OCI-LY3 (cell line): Measurements from ENCODE around the gene DIP2C.
"Not testable (repeated sequence)": the region's sequence is repeated elsewhere in the genome, so short reads cannot be mapped to it uniquely, and the experiment has no call there.

Experiments used
- H2AFZ ChIP-seq: fragments of 200-600, 300-600 bp; shearing (Covaris generic); 2 replicates; pipeline ENCODE4 v1.6.0; 2014; ENCODE audit warnings: antibody characterized with exemption, low read depth, low read length
- H3K27ac ChIP-seq: fragments of 200-600, 300-600 bp; sonication (generic); 2 replicates; pipeline ENCODE4 v1.5.1; 2014; ENCODE audit warnings: mild to moderate bottlenecking, low read length, moderate library complexity, mixed read lengths
- H3K27me3 ChIP-seq: fragments of 200-600, 300-600 bp; sonication (generic); 2 replicates; pipeline ENCODE4 v1.6.1; 2014; ENCODE audit warnings: low read depth, low read length, mixed read lengths
- H3K36me3 ChIP-seq: fragments of 200-600, 300-600 bp; sonication (generic); replicated peaks from 2 replicates; pipeline ENCODE3; 2014; ENCODE audit warnings: low read depth, low read length, mixed read lengths
- H3K4me1 ChIP-seq: fragments of 300-600, 200-600 bp; sonication (generic); 2 replicates; pipeline ENCODE4 v1.6.1; 2014; ENCODE audit warnings: low read length, mixed read lengths
- H3K4me2 ChIP-seq: fragments of 200-600, 300-600 bp; sonication (generic); 2 replicates; pipeline ENCODE4 v1.6.1; 2014; ENCODE audit warnings: low read length, mixed read lengths
- H3K4me3 ChIP-seq: fragments of 300-600, 200-600 bp; sonication (generic); 2 replicates; pipeline ENCODE4 v1.5.1; 2014; ENCODE audit warnings: antibody characterized with exemption, mild to moderate bottlenecking, low read length, moderate library complexity
- H3K79me2 ChIP-seq: fragments of 300-600, 200-600 bp; shearing (Covaris generic); 2 replicates; pipeline ENCODE4 v1.6.1; 2014; ENCODE audit warnings: mild to moderate bottlenecking, low read length, mixed read lengths
- H3K9ac ChIP-seq: fragments of 300-600, 200-600 bp; shearing (Covaris generic); 2 replicates; pipeline ENCODE4 v1.6.0; 2014; ENCODE audit warnings: mild to moderate bottlenecking, low read length, moderate library complexity
- H3K9me3 ChIP-seq: fragments of 200-600, 300-600 bp; shearing (Covaris generic); 2 replicates; pipeline ENCODE4 v1.6.1; 2014; ENCODE audit warnings: low read length, mixed read lengths; ENCODE audit not compliant: insufficient read depth
- H4K20me1 ChIP-seq: fragments of 200-600, 300-600 bp; sonication (generic); 2 replicates; pipeline ENCODE4 v1.6.1; 2016; ENCODE audit warnings: low read length, mixed read lengths; ENCODE audit not compliant: insufficient read depth
- CTCF ChIP-seq: fragments of 200-600, 300-600 bp; sonication (generic); IDR thresholded peaks from 2 replicates; pipeline ENCODE4 v1.5.1; 2014; ENCODE audit warnings: antibody characterized with exemption, low read length, low read depth
- EZH2phosphoT487 ChIP-seq: fragments of 200-600 bp; shearing (Covaris generic); IDR thresholded peaks from 2 replicates; pipeline ENCODE4 v1.6.1; 2018; ENCODE audit warnings: antibody characterized with exemption, mixed run types, low read depth

Gene DIP2C

GRCh38 chr10:596725-597345 lies 92.6 kb downstream of the DIP2C start:
- Histone ChIP-seq H2AFZ (no peak overlapping the region), H3K79me2 (no peaks in the 10 kb centered on the region), H3K9me3 (no peaks in the 10 kb centered on the region), H3K9ac (no peak overlapping the region), H4K20me1 (no peaks in the 10 kb centered on the region), H3K4me2 (no peak overlapping the region), H3K27me3 (no peaks in the 10 kb centered on the region), H3K4me3 (no peak overlapping the region), H3K4me1 (no peaks in the 10 kb centered on the region), H3K27ac (no peak overlapping the region), H3K36me3 (no peaks in the 10 kb centered on the region)
- no peak for TF ChIP-seq CTCF
- no peak for TF ChIP-seq EZH2phosphoT487

- not testable (repeated sequence) for H3K4me3 ChIP-seq, H4K20me1 ChIP-seq, H3K9me3 ChIP-seq, H3K79me2 ChIP-seq, H2AFZ ChIP-seq, H3K36me3 ChIP-seq, H3K27me3 ChIP-seq, H3K4me2 ChIP-seq, H3K4me1 ChIP-seq, H3K27ac ChIP-seq, H3K9ac ChIP-seq
These were observed 93.3 kb downstream of the DIP2C start for GRCh38 chr10:596131-596530.

GRCh38 chr10:595473-595872 lies 94.0 kb downstream of the DIP2C start:
- no peak overlapping the region for H3K9ac ChIP-seq

DNA sequence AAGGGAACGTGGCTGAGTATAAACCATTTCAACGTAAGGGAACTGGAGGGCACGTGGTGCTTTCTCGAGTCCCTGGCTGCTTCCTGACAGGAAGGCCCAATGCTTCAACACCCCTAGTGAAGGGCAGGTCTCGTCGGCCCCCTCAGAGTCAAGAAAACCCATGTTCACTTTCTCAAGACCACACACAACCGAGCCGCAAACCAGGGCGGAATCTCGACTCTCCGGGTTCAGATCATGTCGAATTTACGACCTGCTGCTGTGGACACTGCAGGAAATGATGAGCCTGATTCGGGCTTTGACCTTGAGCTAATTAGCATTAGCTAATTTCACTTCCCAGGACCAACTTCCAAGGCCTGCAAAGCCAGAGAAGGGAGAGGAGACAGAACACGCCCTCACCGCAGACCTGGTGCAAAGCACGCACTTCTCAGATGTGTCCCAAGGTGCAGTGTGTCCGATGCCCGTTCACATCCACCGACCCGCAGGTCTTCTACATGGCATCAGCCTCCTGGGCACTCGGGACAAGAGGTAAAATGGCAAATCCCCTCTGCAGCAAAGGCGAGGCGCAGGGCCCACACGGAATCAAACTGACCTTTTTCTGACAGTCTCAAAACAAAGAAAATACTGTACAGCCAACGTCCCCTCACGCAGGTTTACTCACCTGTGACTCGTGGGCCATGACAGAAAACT lies 94.7 kb downstream of the DIP2C start:
- H3K4me2 ChIP-seq, result no peak overlapping the region
- H3K4me1 ChIP-seq, result no peaks in the 10 kb centered on the region
- H3K9ac ChIP-seq, result no peak overlapping the region
- no peaks in the 10 kb centered on the region; the same call in 1 of the 2 replicates for H3K27me3 ChIP-seq
- no peaks in the 10 kb centered on the region for H3K36me3 ChIP-seq
- no peak overlapping the region for H3K4me3 ChIP-seq
- TF ChIP-seq EZH2phosphoT487 (no peak), CTCF (no peak)
- H3K79me2 ChIP-seq, result no peaks in the 10 kb centered on the region
- H3K9me3 ChIP-seq, result no peaks in the 10 kb centered on the region
- H3K27ac ChIP-seq, result no peak overlapping the region
- no peak overlapping the region for H2AFZ ChIP-seq
- no peaks in the 10 kb centered on the region for H4K20me1 ChIP-seq

More at GRCh38 chr10:595473-595872, 94.0 kb downstream of the DIP2C start:
- no peak overlapping the region for H3K4me3 ChIP-seq
- H3K4me2 ChIP-seq, result no peak overlapping the region
- H3K36me3 ChIP-seq, result no peaks in the 10 kb centered on the region
- no peaks in the 10 kb centered on the region for H3K9me3 ChIP-seq
- no peak for TF ChIP-seq CTCF
- no peak for TF ChIP-seq EZH2phosphoT487
- H3K27me3 ChIP-seq, result no peaks in the 10 kb centered on the region
- H4K20me1 ChIP-seq, result no peaks in the 10 kb centered on the region
- no peaks in the 10 kb centered on the region for H3K4me1 ChIP-seq
- H3K79me2 ChIP-seq, result no peaks in the 10 kb centered on the region
- H2AFZ ChIP-seq, result no peak overlapping the region
- no peak overlapping the region for H3K27ac ChIP-seq
